ENCODE data around the gene TRIM66. TPM values are rescaled to one million over a fixed set of nuclear protein-coding genes. Genes with fewer than 3 reads are reported as not detected.

Gene TRIM66, protein sequence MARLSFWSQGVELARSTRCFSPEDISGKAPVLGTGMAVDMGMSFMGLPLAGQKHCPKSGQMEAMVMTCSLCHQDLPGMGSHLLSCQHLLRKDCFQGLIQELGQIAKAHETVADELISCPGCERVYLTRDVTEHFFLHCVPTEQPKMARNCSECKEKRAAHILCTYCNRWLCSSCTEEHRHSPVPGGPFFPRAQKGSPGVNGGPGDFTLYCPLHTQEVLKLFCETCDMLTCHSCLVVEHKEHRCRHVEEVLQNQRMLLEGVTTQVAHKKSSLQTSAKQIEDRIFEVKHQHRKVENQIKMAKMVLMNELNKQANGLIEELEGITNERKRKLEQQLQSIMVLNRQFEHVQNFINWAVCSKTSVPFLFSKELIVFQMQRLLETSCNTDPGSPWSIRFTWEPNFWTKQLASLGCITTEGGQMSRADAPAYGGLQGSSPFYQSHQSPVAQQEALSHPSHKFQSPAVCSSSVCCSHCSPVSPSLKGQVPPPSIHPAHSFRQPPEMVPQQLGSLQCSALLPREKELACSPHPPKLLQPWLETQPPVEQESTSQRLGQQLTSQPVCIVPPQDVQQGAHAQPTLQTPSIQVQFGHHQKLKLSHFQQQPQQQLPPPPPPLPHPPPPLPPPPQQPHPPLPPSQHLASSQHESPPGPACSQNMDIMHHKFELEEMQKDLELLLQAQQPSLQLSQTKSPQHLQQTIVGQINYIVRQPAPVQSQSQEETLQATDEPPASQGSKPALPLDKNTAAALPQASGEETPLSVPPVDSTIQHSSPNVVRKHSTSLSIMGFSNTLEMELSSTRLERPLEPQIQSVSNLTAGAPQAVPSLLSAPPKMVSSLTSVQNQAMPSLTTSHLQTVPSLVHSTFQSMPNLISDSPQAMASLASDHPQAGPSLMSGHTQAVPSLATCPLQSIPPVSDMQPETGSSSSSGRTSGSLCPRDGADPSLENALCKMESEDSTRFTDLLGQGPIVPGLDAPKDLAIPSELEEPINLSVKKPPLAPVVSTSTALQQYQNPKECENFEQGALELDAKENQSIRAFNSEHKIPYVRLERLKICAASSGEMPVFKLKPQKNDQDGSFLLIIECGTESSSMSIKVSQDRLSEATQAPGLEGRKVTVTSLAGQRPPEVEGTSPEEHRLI (N-terminal part only)
- total RNA-seq: 3.7 and 6.6 TPM in 2 replicates

DNA sequence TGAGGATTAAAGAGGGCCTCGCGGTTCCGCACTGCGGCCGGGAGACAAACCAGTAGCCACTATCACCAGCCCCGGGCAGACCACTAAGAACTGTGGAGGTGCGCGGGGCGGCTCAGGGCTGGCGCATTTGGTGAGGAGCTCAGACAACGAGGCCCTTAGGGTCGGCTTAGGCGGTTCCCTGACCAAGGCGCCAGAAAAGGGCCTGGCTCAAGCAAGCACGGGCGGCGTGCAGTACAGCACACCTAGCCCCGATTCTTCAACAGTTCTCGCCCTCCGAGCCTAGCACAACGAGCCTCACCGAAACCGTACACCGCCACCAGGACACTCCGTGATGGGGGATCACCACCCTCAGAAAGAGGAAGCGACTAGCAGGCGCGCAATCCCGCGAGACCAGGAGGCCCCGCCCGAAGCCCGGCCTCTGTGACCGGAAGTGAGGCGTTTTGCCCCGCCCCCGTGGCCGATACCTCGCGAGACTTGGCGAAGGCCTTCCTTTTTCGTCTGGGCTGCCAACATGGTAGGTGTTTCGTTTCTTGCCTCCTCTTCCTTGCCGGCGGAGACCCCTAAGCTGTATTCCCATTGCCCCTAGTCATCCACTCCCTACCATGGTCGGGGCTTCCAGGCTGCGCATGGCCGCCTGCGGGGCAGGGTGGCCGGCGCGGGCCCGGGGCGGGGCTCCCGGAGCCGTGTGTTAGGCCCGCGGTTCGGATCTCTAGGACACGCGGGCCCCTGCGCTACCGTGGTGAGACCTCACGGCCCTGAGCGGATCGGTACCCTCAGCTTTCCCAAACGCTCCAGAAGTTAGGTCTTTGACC, at the start of gene TRIM66, which contains the start of gene RPL27A:
Gene TRIM66, minus strand, starts transcription at position 363 of the 812 bp plus-strand sequence. CDS start 10,391 bp downstream, outside the sequence.
Gene RPL27A, plus strand, starts transcription at position 490 of the 812 bp plus-strand sequence. Its CDS starts 22 bp downstream, at position 512.

DNA sequence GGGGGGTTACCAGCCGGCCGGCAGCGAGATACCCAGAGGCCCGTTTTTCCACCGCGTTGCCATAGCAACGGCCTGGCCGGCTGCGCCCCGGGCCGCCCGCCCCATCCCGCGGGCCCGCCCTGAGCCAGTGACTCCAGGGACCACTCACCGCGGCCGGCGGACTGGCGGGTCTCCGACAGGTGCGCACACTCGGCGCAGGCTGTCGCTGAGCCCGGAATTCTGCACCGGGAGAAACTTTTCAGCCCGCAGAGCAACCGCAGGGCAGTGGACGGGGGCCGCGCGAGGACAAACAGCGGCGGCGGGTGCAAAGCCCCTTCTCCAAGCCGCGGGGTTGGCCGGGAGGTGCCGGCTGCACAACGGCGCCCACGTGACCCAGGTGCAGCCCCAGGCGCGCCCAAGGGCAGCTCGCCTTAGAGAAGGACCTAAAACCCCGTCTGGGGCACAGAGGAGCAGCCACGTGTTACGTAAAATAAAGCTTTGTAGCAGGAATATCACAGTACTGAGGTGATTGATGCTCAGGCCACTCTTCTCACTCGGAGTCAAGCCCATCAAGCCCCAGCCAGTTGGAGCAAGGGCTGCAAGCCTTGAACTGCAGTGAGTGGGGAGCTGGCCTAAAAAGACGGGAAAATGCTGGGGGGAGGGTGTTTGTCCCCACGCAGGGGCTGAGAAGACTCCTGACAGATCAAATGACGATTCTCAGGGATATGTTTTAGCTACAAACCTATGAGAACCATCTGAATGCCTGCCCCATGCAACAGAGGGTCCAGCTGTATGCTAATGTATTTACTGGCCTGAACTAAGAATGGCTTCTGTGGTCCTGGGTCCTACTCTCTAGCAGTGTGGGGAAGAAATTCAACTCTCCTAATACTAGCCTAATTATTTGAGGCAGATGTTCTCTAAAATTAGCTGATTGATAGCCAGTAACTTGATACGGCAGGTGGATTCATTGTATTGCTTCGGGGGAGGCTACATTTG, 88.2 kb downstream of the TRIM66 start, which contains the start of gene STK33:
Gene STK33, minus strand, starts transcription at position 294 of the 975 bp plus-strand sequence. CDS start 119,323 bp downstream, outside the sequence.

Small RNAs within 50 kb of the gene (small RNA-seq; reads per million reads assigned to genes)
- gene SNORA3A: not detected
- 98.0 reads per million, percentile 98 among the genes with 10 or more reads in this experiment for gene SNORA3B

Other genes with a start within 250 kb of the TRIM66 start
- under 0.01 and 0.20 TPM in 2 replicates for gene STK33, start 88.4 kb downstream of the TRIM66 start, total RNA-seq
- gene RPL27A, start 127 bp upstream of the TRIM66 start, total RNA-seq: 578 and 1,099 TPM in 2 replicates
- 26.0 and 27.2 TPM in 2 replicates for gene AKIP1, start 228.5 kb upstream of the TRIM66 start, total RNA-seq